AG09319 (cell line): ENCODE measurements around the gene LRRK1.

Experiments
- DNase-seq: peaks from one replicate; pipeline ENCODE4 v3.0.0-alpha.2; 2010; ENCODE audit warnings: low read depth; ENCODE audit errors: extremely low read depth
- TF ChIP-seq, protein P1 (sequence below): IDR thresholded peaks from 2 replicates; pipeline ENCODE4 v1.5.1; 2011; ENCODE audit warnings: low read depth, mild to moderate bottlenecking, inconsistent platforms, low read length, moderate library complexity

LRRK1 gene

DNA sequence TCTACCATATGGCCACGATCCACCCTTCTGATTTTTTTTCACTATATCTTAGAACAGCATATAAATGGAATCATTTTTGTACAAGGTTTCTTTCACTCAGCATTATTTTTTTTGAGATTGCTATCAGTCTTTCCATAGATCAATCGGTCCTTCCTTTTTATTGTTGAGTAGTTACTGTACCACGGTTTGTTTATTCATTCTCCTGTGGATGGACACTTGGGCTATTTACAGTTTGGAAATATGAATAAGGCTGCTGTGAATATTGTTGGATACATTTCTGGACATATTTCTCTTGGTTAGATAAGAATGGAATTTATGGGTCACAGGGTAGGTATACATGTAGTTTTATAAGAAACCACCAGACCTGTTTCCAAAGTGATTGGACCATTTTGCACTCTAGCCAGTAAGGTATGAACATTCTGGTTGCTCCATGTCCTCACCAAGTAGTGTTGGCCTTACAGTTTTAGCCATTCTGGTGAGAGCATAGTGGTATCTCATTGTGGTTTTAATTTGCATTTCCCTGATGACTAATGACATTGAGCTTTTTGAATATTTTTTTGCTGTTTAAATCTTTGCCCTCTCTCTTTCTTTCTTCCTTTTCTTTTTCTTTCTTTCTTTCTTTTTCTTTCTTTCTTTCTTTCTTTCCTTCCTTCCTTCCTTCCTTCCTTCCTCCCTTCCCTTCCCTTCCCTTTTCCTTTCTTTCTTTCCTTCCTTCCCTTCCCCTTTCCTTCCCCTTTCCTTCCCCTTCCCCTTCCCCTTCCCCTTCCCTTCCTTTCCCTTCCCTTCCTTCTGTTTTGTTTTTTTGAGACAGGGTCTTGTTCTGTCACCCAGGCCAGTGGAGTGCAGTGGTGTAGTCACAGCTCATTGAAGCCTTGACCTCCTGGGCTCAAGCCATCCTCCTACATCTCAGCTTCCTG lies 49.2 kb downstream of the LRRK1 start:
- DNase-seq, result no peak

DNA sequence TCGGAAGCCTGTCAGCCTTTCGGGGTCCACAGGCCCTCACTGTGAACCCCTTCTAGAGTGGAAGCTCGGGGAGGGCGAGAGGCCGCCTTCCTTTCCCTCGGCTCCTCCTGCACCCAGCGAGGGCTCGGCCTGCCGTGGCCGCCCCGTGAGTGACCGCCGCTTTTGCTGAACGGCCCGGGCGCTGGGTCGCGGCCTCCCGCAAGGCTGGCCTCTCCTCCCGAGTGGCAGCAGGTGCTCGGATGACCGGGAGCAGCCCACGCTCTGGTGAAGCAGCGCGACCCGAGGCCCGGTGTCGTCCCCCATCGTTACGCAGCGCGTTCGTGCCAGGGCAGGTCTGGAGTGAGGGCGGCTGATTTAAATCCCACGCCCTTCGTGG lies 53.8 kb downstream of the LRRK1 start:
- TF ChIP-seq, protein P1, sequence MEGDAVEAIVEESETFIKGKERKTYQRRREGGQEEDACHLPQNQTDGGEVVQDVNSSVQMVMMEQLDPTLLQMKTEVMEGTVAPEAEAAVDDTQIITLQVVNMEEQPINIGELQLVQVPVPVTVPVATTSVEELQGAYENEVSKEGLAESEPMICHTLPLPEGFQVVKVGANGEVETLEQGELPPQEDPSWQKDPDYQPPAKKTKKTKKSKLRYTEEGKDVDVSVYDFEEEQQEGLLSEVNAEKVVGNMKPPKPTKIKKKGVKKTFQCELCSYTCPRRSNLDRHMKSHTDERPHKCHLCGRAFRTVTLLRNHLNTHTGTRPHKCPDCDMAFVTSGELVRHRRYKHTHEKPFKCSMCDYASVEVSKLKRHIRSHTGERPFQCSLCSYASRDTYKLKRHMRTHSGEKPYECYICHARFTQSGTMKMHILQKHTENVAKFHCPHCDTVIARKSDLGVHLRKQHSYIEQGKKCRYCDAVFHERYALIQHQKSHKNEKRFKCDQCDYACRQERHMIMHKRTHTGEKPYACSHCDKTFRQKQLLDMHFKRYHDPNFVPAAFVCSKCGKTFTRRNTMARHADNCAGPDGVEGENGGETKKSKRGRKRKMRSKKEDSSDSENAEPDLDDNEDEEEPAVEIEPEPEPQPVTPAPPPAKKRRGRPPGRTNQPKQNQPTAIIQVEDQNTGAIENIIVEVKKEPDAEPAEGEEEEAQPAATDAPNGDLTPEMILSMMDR, result no peak
- no peak for DNase-seq

More for the DNA sequence above, 49.2 kb downstream of the LRRK1 start:
- TF ChIP-seq, protein P1, result no peak

DNA sequence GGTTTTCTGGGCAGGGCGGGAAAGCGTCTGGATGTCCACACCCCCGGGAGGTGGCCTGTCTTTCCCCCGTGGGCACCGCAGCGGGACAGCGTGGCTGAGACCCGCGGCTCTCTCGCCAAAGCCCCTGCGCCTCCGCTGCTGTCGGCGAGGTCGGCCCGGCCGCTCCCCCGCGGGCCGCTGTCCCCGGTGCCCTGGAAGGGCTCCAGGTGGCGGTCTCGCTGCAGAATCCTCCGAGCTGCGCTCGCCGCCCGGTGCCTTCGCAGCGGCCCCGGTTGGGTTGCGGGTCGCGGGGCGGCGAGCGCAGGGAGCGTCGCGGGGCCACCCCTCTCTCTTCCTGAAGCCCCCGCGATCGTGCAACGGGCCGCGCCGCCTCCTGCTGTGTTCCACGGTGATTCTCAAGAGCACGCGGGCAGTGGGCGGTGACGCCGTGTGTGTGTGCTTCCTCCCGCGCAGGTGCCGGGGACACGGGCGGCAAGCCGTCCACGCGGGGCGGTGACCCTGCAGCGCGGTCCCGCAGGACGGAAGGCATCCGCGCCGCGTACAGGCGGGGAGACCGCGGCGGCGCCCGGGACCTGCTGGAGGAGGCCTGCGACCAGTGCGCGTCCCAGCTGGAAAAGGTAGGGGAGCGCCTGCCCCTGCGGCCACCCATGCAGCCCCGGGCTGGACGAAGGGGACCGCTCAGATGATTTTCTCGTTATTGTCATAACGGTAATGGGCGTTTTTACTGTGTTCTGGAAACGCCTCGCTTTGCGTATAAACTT lies 54.4 kb downstream of the LRRK1 start:
- TF ChIP-seq, protein P1, result no peak
- no peak for DNase-seq

DNA sequence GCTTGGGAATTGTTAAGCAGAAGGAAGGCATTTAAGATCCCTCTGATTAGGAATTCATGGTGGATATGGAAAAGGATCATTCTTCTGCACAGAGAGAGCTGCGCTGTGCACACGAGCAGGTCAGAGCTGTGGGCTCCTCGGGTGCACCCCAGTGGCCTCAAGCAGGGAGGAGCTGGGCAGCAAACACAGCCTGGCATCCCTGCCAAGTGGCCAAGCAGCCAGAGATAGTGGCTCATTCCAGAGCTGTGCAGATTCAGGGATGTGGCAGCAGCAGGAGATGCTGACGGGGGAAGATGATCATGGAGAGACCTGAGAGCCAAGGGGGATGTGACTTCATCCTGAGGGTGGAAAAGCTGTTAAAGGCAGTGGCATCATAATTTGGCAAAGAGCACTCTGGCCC lies 55.9 kb downstream of the LRRK1 start:
- TF ChIP-seq, protein P1, result no peak
- no peak for DNase-seq

DNA sequence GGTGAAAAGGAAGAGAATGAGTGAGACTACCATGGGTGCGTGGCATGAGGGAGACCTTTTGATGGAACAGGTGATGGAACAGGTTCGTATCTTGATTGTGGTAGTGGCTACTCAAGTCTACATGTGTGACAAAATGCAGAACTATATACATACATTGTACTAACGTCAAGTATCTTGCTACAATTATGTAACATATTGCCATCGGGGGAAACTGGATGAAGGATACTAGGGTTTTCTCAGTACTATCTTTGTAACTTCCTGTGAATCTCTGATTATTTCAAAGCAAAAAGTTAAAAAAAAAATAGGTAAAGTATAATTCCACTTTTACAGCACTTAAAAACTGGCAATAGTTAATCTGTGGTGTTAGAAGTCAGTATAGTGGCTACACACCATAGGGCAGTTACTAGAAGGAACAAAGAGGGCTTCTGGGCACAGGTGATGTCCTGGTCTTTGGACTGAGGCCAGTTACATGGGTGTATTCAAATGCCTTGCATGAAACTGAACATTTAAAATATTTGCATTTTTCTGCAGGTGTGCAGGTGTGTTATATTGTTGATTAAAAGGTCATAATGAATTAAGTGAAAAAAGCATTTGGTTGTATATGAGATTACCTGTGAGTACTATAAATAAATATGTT lies 61.4 kb downstream of the LRRK1 start:
- TF ChIP-seq, protein P1, result no peak
- no peak for DNase-seq

DNA sequence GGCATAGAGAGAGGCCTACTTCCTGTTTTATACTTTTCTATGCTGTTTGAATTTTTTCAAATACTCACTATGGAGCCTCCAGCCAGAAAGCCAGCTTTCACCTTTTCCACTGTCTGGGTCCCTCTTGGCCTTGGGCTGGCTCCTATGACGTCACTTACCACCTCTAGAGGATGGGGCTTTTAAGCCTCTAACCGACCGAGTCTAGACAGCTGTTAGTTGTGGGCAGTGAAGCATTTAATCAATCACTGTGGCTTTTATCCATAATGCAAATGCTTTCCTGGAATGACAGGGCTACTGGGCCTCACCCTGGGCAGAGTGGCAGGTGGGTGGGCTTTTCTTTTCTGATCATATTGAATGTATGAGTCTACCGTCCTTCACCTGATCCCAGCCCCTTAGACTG lies 61.9 kb downstream of the LRRK1 start:
- no peak for DNase-seq

More for the DNA sequence above, 61.9 kb downstream of the LRRK1 start:
- TF ChIP-seq, protein P1, result no peak
